Activated naive CD4-positive, alpha-beta T cell treated with Interleukin-2 at 50 U/mL for 16 hours (primary cell): ENCODE measurements around the gene CYBC1.

Experiments used
- DNase-seq: peaks from one replicate; pipeline ENCODE4 v3.0.0-alpha.2; 2020

The CYBC1 gene

DNA sequence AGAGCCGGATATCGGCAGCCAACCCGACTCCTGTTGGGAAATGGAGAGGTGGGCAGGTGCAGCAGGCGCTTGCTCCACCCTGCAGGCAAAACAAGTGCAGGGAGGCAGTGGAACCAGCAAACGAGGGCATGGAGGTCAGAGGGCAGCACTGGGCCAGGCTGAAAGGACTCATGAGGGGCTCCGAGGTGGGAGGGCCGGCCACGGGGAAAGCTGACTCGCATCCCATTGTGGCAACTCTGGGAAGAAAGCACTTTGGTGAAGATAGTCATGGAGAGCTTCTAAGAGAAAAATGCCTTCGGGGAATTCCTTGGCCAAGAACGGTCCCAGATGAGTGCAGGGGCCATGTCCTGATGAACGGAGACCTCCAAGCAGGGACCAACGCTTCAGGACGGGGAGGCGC lies 4.4 kb downstream of the CYBC1 start:
- DNase-seq, result no peak

DNA sequence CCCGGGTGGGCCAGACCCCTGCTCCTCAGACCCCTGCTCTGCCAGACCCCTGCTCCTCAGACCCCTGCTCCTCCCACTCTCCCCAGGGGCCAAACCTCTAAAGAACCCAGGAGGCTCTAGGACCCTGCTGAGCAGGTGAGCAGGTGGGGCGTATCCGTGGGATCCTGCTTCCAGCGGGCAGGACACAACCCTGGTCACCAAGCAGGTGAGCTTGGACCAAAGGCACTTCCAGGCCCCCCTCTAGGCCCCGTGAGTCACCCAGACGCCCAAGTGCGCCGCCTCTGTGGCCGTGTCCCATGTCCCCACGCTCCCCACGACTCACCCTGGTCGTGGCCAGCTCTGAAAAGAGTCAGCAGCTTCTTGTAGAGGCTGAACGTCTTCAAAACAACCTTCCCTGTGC lies 5.0 kb downstream of the CYBC1 start:
- DNase-seq, result no peak

DNA sequence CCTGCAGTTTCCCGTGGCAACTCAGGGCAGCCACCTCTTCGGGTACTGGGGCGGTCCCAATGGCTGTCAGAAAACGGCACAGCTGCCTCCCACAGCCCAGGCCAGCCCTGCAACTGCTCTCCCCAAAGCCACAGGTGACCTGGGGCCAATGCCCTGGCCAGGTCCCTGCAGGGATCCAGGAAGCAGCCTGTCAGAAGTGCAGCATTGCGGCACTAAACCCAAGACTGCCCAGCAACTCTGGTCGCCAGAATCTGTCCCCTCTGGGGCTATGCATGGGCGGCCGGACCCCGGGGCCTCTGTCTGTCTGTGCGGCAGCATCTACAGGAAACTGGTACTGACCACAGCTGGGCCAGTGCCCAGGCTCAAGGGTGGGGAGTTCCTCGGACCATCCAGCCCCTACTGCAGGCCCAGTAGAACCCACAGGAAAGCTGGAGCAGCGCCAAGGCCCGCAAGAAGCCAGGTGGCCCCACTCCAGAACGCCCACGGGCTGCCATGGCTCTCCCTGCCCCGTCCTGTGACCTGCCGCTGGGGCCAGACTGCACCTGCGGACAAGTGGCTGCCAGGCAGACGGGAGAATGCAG lies 5.5 kb downstream of the CYBC1 start:
- DNase-seq, result no peak

DNA sequence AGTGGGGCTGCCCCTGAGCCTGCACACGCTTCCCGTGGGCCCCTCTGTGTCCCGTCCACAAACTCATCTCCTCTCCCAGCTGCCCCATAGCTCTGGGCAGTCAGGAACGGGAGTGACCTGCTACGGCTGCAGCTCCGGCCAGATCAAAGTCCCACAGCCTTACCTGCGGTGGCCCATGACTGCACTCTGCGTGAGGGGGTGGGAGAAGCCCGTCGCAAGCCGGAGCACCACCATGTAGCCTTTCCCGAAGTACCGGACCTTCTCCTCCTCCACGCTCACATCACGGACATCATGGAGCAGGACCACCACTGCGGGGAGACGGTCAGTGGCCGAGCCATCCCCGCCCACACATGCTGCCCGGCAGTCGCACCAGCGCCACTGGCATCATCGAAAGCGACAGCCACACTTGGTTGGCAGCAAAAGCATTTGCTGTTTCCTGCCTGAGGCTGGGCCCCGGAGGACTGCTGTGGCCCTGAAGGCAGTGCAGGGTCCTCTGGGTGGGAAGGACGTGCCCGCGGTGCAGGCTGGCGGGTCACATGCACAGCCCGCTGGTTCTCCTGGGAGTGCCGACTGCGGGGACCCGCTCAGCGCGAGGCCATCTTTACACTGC lies 6.2 kb downstream of the CYBC1 start:
- no peak for DNase-seq

DNA sequence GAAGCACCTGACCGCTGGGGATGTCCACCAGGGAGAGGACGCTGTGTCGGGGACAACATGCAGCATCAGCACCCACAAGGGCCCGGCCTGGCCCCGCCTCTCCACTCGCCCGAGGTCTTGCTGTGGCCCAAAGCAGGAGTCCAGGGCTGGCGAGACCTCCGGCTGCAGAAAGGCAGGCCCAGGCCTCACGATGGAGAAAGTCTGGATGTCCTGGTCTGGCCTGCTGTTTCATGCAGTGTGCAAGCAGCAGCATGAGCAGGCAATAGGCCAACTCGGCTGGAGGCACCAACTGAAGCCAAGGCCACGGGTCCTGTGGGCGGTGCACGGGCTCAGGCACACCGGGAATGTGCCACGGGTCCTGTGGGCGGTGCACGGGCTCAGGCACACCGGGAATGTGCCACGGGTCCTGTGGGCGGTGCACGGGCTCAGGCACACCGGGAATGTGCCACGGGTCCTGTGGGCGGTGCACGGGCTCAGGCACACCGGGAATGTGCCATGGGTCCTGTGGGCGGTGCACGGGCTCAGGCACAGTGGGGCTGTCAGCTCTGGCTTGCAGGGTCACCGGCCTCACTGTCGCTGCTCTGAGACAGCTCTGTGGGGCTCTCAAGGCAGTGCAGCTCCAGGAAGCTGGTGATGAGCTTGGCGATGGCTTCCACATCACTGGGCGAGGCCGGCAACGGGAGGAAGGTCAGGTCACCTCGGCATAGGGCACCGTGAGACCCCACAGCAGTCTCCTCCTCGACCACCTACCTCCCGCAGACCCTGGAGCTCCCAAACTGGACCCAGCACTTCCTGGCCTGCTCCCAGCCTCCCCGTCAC lies 6.9 kb downstream of the CYBC1 start:
- DNase-seq, result no peak

DNA sequence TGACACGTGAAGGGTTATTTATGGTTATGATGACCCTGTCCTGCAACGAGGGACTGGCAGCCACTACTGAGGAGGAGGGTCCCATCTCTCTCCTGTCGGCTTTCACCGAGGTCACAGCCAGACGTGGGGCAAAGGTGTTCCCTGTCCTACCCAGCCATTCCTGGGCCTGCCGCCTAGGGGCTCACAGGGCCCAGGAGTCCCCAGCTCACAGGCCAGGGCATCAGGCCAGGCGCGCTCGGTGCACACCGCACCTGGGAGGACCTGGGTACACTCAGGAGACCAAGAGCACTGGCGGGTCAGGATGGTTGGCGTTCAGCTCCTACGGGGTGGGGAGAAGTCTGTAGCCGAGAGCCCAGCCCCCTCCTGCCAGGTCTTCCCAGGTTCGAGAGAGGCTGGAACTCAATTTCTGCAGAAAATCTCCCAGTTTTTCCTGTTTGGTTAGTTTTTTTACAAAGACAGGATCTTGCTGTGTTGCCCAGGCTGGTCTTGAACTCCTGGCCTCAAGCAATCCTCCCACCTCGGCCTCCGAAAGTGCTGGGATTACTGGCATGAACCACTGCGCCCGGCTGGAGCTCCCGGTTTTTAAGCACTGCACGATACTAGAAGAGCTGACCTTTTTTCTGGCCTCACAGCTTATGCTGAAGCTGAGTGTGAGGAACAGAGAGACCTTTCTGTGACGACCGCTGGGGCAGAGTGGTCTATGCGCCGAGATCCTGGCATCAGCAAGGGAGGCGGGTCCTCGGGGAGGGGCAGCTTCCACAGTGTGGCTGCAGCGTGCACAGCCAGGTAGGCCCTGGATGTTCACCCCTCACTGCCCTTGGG lies 7.7 kb downstream of the CYBC1 start:
- DNase-seq, result no peak

DNA sequence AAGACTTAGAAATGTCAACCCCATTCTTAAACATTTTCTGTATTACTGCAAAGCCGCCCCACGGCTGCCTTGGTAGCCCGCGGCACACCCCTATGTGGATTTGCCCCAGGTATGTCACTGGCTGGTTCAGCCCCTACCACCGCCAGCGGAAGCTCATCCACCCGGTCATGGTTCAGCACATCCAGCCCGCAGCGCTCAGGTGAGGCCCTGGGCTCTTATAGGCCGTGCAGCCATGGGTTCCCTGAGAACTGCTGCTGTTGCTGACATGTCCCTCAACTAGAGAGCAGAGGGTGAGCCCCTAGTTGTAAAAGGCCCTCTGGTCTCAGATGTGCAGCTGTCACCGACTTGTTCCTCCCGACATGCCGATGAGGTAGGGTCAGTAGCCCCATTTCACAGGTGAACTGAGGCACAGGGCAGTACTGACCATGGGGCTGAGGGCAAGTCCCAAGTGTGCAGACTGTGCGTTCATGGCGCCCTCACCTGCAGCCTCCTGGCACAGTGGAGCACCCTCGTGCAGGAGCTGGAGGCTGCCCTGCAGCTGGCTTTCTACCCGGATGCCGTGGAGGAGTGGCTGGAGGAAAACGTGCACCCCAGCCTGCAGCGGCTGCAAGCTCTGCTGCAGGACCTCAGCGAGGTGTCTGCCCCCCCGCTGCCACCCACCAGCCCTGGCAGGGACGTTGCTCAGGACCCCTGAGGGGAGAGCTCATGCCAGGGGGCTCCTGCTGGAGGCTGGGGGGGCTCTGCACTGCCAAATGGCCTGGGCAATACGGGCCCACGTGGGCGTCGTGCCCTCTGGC lies 8.7 kb downstream of the CYBC1 start:
- no peak for DNase-seq

DNA sequence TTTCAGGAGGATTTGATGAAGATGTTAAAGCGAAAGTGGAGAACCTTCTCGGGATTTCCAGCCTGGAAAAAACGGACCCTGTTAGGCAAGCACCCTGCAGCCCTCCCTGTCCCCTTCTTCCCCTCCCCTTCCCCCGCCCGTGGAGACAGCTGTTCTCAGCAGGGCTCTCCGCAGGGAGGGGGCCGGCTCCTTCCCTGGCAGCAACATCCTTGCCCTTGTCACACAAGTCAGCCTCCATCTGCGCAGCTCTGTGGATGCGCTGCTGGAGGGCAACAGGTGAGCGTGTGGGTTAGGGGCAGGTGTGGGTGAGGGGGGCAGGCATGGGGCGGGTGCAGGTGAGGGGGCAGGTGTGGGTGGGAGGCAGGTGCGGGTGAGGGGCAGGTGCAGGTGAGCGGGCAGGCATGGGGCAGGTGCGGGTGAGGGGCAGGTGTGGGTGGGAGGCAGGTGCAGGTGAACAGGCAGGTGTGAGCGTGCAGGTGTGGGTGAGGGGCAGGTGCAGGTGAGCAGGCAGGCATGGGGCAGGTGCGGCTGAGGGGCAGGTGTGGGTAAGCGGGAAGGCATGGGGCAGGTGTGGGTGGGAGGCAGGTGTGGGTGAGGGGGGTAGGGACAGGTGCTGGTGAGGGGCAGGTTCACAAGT lies 9.4 kb downstream of the CYBC1 start:
- no peak for DNase-seq

DNA sequence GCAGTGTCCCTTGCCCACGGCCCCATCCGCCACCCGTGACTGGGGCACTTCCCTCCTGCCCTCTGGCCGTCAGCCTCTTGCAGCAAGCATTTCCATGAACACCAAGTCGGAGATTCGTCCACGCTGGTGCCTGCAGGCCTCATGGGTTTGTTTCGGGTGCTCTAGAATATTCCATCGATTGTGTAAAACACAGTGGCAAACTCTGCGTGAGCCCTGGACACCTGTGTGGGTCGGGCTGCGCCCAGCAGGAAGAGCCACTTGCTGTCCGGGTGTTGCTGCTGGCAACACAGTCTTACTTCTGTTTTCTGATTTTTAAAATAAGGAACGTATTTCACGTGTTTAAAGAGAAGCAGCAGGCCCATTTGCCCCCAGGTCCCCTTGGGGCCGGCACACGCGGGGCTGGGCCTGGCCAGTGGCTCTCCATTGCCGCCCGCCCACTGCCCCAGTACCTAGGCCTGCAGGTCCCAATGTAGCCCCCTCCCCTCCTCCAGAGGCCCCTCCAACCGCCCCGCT lies 10.0 kb downstream of the CYBC1 start:
- no peak for DNase-seq

DNA sequence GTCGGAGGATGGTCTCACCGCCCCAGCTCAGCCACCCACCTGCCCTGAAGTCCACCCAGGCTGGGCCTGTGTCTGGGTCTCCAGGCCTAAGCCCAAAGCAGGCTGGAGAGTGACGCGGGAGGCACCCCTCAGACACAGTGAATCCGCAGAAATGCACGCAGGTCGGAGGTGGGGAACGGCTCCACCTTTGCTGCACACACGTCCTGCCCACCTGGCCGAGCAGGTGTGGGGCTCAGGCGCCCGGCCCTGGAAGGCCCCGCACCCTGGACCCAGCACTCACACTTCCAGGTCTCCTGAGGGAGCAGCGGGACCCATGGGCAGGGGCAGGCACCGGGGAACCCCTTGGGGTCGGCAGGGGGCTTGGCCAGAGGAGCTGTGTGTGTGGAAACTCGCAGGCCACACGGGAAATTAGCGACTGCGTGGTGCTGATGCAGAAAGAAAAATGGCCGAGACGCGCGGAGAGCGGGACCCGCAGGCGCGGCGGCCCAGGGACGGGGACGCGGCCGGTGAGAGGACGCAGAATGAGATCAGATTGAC lies 10.7 kb downstream of the CYBC1 start:
- DNase-seq, result no peak

DNA sequence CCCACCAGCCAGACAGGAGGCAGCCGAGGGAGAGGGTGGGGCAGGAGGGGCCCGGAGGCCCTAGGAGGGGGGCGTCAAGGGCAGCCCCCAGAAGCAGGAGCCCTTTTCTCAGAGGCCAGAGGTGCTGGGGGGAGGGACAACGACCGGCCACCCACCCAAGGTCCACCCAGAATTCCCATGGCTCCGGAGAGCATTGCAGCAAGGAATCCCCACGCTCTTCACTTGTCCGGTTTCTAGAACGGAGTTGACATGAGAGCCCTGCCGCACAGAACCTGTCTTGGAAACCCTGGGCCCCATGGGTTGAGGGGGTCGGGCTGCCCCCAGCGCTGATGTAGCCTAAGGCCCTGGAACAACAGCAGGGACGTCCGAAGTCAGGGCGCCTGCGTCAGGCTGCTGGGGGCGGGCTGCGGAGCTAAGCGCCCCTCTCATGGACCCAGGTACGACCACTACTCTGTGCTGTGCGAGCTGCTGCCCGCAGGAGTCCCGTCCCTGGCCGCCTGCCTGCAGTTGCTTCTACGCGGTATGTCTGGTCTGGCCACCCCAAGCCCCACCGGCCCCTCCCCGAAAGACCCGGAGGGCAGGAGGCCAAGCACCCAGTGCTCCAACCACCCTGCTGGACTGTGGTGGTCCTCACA lies 11.2 kb downstream of the CYBC1 start:
- DNase-seq, result no peak

DNA sequence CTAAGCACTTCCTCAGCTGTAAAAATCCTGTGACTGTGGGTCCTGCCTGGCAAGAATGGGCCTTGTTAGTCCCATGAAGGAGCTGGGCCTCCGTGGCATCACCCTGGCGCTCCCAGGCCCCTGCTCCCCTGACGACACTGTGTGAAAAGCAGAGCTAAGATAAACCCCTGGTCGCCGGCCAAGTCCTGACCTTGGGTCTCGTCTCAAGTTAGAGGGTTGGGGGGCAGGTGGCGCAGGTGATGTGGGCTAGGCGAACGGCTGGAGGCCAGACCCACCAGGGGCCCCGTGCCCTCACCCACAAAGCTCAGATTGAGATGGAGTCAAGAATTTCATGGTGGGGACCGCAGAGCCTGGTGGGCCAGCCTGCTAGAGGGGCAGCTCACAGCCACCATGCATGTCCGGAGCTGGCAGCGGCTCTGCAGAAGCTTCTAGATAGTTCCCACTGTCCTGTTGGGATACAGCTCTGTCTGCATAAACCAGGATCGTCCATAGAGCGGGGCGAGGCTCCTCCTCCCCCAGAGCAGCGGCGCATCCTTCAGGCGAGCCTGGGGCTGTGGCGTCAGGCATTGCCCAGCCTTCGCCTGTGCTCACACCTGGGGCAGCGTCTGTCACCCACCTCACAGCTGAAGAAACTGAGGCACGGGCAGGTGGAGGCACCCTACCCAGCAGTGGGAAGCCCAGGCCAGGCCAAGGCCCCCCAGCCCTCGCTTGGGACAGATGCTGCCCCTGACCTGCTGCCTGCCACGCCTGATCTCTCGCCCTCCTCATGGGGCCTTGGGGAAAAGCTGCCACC lies 12.0 kb downstream of the CYBC1 start:
- DNase-seq, result no peak

DNA sequence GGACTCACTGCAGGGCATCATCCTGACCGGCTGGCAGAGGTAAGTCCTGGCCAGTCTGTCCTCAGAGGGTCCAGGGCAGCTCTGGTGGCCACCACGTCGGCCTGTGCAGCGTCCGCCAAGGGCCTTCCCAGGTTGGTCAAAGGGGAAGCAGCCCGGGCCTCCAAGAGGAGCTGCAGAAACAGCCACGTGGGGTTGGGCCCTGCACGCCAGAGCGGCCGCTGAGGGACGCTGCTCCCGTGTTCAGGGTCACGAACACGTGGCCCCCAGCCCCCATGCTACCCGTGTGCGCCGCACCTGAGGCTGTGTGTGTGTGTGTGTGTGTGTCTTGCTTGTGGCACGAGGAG lies 13.3 kb downstream of the CYBC1 start:
- no peak for DNase-seq

DNA sequence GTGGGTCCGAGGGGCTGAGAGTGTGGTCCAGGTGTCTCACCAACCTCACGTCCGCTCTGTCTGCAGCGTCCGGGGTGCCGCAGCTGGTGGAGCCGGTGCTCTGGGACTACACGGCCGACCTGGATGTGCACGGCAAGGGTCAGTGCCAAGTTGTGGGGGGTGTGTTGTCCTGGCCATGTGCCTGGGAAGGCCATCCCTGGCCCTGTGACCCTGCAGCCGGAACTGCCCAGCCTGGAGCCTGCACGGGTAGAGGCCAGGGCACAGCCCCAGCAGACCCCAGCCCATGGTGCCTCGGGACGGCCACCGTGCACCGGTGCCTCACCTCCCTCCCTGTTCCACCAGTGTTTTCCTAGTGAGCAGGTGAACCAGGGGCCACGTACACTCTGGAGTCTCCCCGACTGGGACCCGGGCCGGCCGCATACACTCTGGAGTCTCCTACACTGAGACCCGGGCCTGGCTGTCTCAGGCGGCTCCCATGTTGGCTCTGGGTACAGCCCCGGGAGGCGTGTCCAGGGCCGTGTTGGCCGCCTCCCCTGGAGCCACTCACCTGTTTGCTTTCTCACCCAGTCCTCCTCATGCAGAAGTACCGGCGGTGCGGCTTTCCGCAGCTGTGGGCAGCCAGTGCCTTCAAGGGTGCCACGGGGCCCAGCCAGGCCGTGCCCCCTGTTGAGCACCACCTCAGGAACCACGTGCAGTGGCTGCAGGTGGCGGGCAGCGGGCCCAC lies 13.8 kb downstream of the CYBC1 start:
- DNase-seq, result no peak

DNA sequence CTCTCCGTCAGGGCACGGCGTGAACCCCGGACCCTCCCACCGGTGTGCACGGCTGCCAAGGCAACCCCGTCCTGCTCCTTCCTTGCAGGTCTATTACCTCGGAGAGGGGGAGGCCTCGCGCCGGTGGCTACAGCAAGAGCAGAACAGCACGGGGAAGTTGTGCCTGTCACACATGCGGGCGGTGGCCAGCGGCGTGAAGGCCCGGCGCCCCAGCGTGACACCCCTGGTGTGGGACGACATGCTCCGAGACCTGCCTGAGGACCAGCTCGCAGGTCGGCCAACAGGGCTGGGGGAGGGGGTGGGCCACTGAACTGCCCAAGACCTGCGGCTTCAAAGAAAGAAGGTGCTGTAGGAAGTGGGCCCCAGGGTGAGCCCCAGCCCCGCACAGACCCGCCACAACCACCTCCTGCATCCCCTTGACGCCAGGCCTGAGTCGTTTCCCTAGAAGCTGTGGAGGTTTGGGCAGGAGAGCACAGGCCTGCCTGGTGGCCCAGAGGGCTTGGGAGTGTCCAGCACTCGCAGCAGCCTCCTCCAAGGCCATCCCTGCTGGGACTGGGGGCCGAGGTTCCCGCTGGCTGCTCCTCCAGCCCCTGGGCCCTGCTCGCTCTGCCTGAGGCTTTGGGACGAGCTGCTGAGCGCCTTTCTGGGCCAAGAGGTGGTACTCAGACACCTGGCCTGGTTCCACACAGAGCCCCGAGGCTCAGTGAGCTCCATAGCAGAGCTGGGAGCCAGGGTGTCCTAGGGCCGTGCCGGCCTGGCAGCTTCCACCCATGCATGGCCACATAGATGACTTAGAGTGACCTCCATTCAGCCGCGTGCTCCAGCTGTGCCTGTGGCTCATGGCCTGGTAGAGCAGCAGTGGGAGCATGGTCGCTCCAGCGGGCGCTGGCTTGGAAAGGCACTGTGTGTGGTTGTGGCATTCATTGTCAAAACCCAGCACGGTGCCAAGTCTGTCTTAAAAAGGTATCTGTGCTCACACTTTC lies 14.7 kb downstream of the CYBC1 start:
- no peak for DNase-seq

DNA sequence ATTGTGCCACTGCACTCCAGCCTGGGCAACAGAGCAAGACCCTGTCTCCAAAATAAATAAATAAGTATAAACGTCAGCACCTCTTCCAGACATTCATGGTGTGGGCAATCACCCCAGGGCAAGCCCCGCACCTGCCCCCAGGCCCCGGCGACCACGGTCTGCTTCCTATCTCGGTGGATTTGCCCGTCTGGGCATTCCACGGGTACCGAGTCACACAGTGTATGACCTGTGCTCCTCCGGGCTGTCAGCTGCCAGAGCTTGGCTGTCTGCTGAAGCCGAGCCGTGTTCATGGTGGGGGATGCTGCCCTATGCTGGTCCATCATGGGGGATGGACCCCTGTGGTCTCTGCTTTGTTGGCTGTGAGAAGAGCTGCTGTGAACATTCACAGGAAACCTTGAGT lies 15.4 kb downstream of the CYBC1 start:
- DNase-seq, result no peak

DNA sequence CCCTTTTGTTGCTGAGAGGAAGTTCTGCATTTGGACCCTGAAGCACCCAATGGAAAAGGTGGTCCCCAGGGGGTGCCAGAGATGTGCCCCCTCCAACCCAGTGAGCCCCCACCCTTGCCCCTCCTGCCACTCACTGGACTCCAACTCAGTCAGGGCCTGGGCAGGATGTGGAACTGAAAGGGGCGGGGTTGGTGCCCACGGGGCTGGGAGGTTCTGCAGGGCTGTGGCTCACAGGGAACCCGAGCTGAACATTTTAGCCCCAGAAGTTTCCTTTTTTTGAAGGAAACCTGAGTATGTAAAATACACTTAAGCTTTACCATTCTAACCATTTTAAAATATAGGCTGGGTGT lies 16.4 kb downstream of the CYBC1 start:
- DNase-seq, result peak; percentile 33

DNA sequence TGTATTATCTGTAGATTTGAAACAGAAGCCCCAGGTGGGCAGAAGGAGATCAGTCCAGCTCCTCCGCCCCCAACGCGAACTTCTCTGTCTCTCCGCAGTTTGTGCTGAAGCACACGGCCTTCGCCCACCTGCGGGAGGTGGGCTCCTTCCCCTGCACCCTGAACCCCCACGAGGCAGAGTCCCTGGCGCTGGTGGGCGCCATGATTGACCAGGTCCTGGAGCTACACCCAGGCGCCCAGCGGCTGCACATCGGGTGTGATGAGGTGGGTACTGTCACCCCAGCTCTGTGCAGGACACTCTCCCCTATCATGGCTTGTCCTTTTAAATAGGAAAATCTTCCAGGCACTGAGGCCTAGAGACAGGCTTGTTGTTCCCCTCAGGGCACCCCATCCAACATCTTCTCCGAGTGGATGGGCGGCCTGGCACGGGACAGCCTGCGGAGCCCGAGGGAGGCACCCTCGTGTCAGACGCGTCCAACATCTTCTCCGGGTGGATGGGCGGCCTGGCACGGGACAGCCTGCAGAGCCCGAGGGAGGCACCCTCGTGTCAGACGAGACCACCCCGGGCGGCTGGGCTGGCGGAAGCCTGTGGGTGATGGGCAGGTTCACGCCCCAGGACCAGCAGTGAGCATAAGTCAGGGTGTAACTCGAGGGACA lies 16.9 kb downstream of the CYBC1 start:
- no peak for DNase-seq
